Measurements from ENCODE around the gene CDIPT. TPM values are rescaled to one million over a fixed set of nuclear protein-coding genes. Genes with fewer than 3 reads are reported as not detected.

CDIPT gene
- total and polyA plus RNA-seq, 2 of the 13 experiments (the other 11 are each of a cell fraction or from before 2014, with no cell fraction given) = 54.9 to 97.5 TPM

DNA sequence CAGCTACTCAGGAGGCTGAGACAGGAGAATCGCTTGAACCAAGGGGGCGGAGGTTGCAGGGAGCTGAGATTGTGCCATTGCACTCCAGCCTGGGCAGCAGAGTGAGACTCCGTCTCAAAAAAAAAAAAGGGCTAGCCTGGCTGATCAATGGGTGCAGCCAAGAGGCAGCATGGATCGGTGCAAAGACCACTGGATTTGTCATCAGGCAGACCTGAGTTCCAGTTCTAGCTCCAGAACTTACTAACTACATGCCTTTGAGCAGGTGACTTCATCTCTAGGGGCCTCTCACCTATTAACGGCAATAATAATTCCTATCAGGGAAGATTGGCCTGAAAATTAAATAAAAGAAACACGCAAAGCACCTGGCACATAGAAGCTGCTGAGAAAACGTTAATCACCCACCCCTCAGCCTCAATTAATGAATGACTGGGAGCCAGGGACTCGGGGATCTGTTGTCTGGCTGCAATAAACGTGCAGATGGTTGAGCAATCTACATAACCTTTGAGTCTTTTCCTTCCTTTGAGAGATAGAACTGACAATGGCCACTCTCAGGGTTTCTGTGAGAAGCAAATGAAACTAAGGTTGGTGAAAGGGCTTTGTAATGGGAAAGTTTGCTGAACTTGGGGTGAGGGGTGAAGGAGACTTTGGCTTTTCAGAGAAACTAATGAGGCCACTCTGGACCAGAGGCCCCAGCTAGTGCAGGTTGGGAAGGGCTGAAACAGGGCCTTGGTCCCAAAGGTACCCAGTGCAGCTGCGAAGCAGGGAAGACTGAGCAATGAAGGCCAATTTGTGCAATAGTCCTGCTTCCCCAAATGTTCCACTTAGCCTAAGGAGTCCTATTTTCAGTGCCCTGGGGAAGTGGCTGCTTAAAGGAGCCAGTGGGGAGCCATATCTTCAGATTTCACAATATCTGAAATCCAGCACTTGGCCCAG lies 28.8 kb upstream of the CDIPT start (continued):
- TF ChIP-seq DPF2 (CRISPR knock-in tag; IDR thresholded peaks at IDR 0.05; ENCODE audit: borderline replicate concordance, low read depth) = no peak; the same call in 1 of the 2 replicates
- TF ChIP-seq, protein P1, sequence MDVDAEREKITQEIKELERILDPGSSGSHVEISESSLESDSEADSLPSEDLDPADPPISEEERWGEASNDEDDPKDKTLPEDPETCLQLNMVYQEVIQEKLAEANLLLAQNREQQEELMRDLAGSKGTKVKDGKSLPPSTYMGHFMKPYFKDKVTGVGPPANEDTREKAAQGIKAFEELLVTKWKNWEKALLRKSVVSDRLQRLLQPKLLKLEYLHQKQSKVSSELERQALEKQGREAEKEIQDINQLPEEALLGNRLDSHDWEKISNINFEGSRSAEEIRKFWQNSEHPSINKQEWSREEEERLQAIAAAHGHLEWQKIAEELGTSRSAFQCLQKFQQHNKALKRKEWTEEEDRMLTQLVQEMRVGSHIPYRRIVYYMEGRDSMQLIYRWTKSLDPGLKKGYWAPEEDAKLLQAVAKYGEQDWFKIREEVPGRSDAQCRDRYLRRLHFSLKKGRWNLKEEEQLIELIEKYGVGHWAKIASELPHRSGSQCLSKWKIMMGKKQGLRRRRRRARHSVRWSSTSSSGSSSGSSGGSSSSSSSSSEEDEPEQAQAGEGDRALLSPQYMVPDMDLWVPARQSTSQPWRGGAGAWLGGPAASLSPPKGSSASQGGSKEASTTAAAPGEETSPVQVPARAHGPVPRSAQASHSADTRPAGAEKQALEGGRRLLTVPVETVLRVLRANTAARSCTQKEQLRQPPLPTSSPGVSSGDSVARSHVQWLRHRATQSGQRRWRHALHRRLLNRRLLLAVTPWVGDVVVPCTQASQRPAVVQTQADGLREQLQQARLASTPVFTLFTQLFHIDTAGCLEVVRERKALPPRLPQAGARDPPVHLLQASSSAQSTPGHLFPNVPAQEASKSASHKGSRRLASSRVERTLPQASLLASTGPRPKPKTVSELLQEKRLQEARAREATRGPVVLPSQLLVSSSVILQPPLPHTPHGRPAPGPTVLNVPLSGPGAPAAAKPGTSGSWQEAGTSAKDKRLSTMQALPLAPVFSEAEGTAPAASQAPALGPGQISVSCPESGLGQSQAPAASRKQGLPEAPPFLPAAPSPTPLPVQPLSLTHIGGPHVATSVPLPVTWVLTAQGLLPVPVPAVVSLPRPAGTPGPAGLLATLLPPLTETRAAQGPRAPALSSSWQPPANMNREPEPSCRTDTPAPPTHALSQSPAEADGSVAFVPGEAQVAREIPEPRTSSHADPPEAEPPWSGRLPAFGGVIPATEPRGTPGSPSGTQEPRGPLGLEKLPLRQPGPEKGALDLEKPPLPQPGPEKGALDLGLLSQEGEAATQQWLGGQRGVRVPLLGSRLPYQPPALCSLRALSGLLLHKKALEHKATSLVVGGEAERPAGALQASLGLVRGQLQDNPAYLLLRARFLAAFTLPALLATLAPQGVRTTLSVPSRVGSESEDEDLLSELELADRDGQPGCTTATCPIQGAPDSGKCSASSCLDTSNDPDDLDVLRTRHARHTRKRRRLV (CRISPR knock-in tag; IDR thresholded peaks at IDR 0.05) = no peak
- TF ChIP-seq, protein P2, sequence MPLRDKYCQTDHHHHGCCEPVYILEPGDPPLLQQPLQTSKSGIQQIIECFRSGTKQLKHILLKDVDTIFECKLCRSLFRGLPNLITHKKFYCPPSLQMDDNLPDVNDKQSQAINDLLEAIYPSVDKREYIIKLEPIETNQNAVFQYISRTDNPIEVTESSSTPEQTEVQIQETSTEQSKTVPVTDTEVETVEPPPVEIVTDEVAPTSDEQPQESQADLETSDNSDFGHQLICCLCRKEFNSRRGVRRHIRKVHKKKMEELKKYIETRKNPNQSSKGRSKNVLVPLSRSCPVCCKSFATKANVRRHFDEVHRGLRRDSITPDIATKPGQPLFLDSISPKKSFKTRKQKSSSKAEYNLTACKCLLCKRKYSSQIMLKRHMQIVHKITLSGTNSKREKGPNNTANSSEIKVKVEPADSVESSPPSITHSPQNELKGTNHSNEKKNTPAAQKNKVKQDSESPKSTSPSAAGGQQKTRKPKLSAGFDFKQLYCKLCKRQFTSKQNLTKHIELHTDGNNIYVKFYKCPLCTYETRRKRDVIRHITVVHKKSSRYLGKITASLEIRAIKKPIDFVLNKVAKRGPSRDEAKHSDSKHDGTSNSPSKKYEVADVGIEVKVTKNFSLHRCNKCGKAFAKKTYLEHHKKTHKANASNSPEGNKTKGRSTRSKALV (CRISPR knock-in tag; IDR thresholded peaks at IDR 0.05) = no peak; the same call in 1 of the 2 replicates
- no peak for TF ChIP-seq MZF1 (CRISPR knock-in tag; IDR thresholded peaks at IDR 0.05; ENCODE audit: borderline replicate concordance)
- TF ChIP-seq, protein P3, sequence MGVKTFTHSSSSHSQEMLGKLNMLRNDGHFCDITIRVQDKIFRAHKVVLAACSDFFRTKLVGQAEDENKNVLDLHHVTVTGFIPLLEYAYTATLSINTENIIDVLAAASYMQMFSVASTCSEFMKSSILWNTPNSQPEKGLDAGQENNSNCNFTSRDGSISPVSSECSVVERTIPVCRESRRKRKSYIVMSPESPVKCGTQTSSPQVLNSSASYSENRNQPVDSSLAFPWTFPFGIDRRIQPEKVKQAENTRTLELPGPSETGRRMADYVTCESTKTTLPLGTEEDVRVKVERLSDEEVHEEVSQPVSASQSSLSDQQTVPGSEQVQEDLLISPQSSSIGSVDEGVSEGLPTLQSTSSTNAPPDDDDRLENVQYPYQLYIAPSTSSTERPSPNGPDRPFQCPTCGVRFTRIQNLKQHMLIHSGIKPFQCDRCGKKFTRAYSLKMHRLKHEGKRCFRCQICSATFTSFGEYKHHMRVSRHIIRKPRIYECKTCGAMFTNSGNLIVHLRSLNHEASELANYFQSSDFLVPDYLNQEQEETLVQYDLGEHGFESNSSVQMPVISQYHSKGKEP (CRISPR knock-in tag; IDR thresholded peaks at IDR 0.05) = no peak
- no peak for TF ChIP-seq CBX2 (IDR thresholded peaks at IDR 0.05; ENCODE audit: low read depth, low read length)
- TF ChIP-seq CBX2 (CRISPR knock-in tag; IDR thresholded peaks at IDR 0.05; ENCODE audit: low read depth) = no peak
- TF ChIP-seq ZFP62 (CRISPR knock-in tag; IDR thresholded peaks at IDR 0.05) = no peak
- no peak for TF ChIP-seq THYN1 (CRISPR knock-in tag; IDR thresholded peaks at IDR 0.05; ENCODE audit: borderline replicate concordance, low read depth)
- TF ChIP-seq ERF (CRISPR knock-in tag; IDR thresholded peaks at IDR 0.05) = peak; percentile 68
- peak; percentile 72; the same call in 1 of the 2 replicates for TF ChIP-seq YEATS4 (CRISPR knock-in tag; IDR thresholded peaks at IDR 0.05; ENCODE audit: borderline replicate concordance)
- no peak for TF ChIP-seq ZNF230 (CRISPR knock-in tag; IDR thresholded peaks at IDR 0.05)
- peak; percentile 24; the same call in 1 of the 2 replicates for TF ChIP-seq ZNF232 (CRISPR knock-in tag; IDR thresholded peaks at IDR 0.05; ENCODE audit: borderline replicate concordance)
- no peak for TF ChIP-seq ZBTB42 (CRISPR knock-in tag; IDR thresholded peaks at IDR 0.05)
- TF ChIP-seq ATF7 (IDR thresholded peaks at IDR 0.05) = no peak
- no peak; the same call in 1 of the 2 replicates for TF ChIP-seq ATF7 (CRISPR knock-in tag; IDR thresholded peaks at IDR 0.05)
- TF ChIP-seq ARID2 (CRISPR knock-in tag; IDR thresholded peaks at IDR 0.05; ENCODE audit: borderline replicate concordance) = no peak; the same call in 1 of the 2 replicates
- TF ChIP-seq CCAR2 (optimal IDR thresholded peaks at IDR 0.05; ENCODE audit: low read depth, low read length) = no peak
- no peak for TF ChIP-seq MXD4 (CRISPR knock-in tag; IDR thresholded peaks at IDR 0.05)
- no peak for TF ChIP-seq JUND (CRISPR knock-in tag; IDR thresholded peaks at IDR 0.05)
- peak; percentile 71; the same call in 1 of the 2 replicates for TF ChIP-seq GFI1 (CRISPR knock-in tag; IDR thresholded peaks at IDR 0.05; ENCODE audit: borderline replicate concordance)
